ENCODE measurements around the gene NRARP. TPM values are rescaled to one million over a fixed set of nuclear protein-coding genes. Genes with fewer than 3 reads are reported as not detected.

The NRARP gene
- total and polyA plus RNA-seq, 2 of the 13 experiments (the other 11 are each of a cell fraction or from before 2014, with no cell fraction given), result 0.22 to 0.46 TPM

GRCh38 chr9:137305060-137305797, 3.2 kb upstream of the NRARP start (continued):
- TF ChIP-seq ARID2 (CRISPR knock-in tag; IDR thresholded peaks at IDR 0.05; ENCODE audit: borderline replicate concordance), result no peak
- TF ChIP-seq GABPA (IDR thresholded peaks at IDR 0.05; ENCODE audit: low read depth, low read length), result no peak
- TF ChIP-seq GABPA (CRISPR knock-in tag; IDR thresholded peaks at IDR 0.05; ENCODE audit: low read depth), result no peak
- no peak for TF ChIP-seq ZBTB14 (CRISPR knock-in tag; IDR thresholded peaks at IDR 0.05)
- no peak for TF ChIP-seq AGO1 (IDR thresholded peaks at IDR 0.05; ENCODE audit: low read depth, low read length, poor library complexity, severe bottlenecking)
- TF ChIP-seq ZNF382 (CRISPR knock-in tag; IDR thresholded peaks at IDR 0.05; ENCODE audit: borderline replicate concordance), result no peak
- TF ChIP-seq ZNF773 (CRISPR knock-in tag; IDR thresholded peaks at IDR 0.05; ENCODE audit: borderline replicate concordance), result no peak
- TF ChIP-seq, protein P1, sequence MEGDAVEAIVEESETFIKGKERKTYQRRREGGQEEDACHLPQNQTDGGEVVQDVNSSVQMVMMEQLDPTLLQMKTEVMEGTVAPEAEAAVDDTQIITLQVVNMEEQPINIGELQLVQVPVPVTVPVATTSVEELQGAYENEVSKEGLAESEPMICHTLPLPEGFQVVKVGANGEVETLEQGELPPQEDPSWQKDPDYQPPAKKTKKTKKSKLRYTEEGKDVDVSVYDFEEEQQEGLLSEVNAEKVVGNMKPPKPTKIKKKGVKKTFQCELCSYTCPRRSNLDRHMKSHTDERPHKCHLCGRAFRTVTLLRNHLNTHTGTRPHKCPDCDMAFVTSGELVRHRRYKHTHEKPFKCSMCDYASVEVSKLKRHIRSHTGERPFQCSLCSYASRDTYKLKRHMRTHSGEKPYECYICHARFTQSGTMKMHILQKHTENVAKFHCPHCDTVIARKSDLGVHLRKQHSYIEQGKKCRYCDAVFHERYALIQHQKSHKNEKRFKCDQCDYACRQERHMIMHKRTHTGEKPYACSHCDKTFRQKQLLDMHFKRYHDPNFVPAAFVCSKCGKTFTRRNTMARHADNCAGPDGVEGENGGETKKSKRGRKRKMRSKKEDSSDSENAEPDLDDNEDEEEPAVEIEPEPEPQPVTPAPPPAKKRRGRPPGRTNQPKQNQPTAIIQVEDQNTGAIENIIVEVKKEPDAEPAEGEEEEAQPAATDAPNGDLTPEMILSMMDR (CRISPR knock-in tag; IDR thresholded peaks at IDR 0.05), result peak; percentile 39
